RPMI7951 (cell line): ENCODE measurements around the gene ATP5ME. TPM values are rescaled to one million over a fixed set of nuclear protein-coding genes. Genes with fewer than 3 reads are reported as not detected.
"Not testable (repeated sequence)": the region's sequence is repeated elsewhere in the genome, so short reads cannot be mapped to it uniquely, and the experiment has no call there.

ENCODE experiments used
- DNase-seq: peaks from one replicate; pipeline ENCODE4 v3.0.0-alpha.2; 2012; ENCODE audit warnings: low read depth
- total RNA-seq: library from RNA; depleted of rRNA; stranded (reverse); fragments of >200 nt; shearing (Covaris generic); gene quantifications from 2 replicates; pipeline ENCODE4 v1.2.3, GENCODE V29; 2014

Gene ATP5ME
- total RNA-seq, 1 experiment from 2014 or later: 228 TPM

- no peak for DNase-seq
Observed at GRCh38 chr4:656436-657337, 17.4 kb downstream of the ATP5ME start.

- DNase-seq: no peak
Observed at GRCh38 chr4:655464-656151, 18.5 kb downstream of the ATP5ME start.

- DNase-seq: no peak
Observed at GRCh38 chr4:654871-655463, 19.1 kb downstream of the ATP5ME start.

- DNase-seq: no peak
Observed at GRCh38 chr4:654503-654845, 19.6 kb downstream of the ATP5ME start.

- DNase-seq: no peak
Observed at GRCh38 chr4:653831-654502, 20.1 kb downstream of the ATP5ME start.

GRCh38 chr4:653080-653821 is 20.8 kb downstream of the ATP5ME start:
- no peak for DNase-seq

- DNase-seq: no peak
Observed at GRCh38 chr4:651884-652642, 22.0 kb downstream of the ATP5ME start.

GRCh38 chr4:650951-651883 is 22.9 kb downstream of the ATP5ME start:
- no peak for DNase-seq

- no peak for DNase-seq
Observed at GRCh38 chr4:650461-650860, 23.6 kb downstream of the ATP5ME start.

- no peak for DNase-seq
Observed at GRCh38 chr4:649751-650310, 24.2 kb downstream of the ATP5ME start.

- DNase-seq: no peak
Observed at GRCh38 chr4:649293-649625, 24.8 kb downstream of the ATP5ME start.

GRCh38 chr4:648579-649292 is 25.3 kb downstream of the ATP5ME start:
- DNase-seq: no peak

- no peak for DNase-seq
Observed at GRCh38 chr4:647481-647880, 26.6 kb downstream of the ATP5ME start.

GRCh38 chr4:646460-646859 is 27.6 kb downstream of the ATP5ME start:
- DNase-seq: no peak

GRCh38 chr4:642366-642765 is 31.7 kb downstream of the ATP5ME start:
- not testable (repeated sequence) for DNase-seq

- DNase-seq: no peak
Observed at GRCh38 chr4:637536-638280, 36.4 kb downstream of the ATP5ME start.

- no peak for DNase-seq
Observed at GRCh38 chr4:636628-637159, 37.4 kb downstream of the ATP5ME start.
